NCI-H128 (cell line): ENCODE data around the gene LSM11.
A peak's percentile ranks its signal among the peaks of the same experiment; 100 is the strongest.
"Not testable (repeated sequence)": the region's sequence is repeated elsewhere in the genome, so short reads cannot be mapped to it uniquely, and the experiment has no call there.

Experiments used
- DNase-seq: peaks from one replicate; lab custom pipeline; 2025; ENCODE audit not compliant: unreplicated experiment; lab: John Stamatoyannopoulos, UW

Gene LSM11

GRCh38 chr5:157743163-157744050 lies at the start of gene LSM11:
TSS of gene LSM11 (plus strand) at chr5:157743712. CDS start at chr5:157743751, 39 bp downstream.
- DNase-seq, result peak; percentile 54

- DNase-seq, result not testable (repeated sequence)
Observed at GRCh38 chr5:157693816-157694215, 49.7 kb upstream of the LSM11 start.

- not testable (repeated sequence) for DNase-seq
Observed at GRCh38 chr5:157696154-157696553, 47.4 kb upstream of the LSM11 start.

- not testable (repeated sequence) for DNase-seq
Observed at GRCh38 chr5:157698674-157699073, 44.8 kb upstream of the LSM11 start.

GRCh38 chr5:157703736-157704135 lies 39.8 kb upstream of the LSM11 start:
- no peak for DNase-seq

GRCh38 chr5:157708866-157709265 lies 34.6 kb upstream of the LSM11 start:
- DNase-seq, result no peak

GRCh38 chr5:157709346-157709745 lies 34.2 kb upstream of the LSM11 start:
- no peak for DNase-seq

- no peak for DNase-seq
Observed at GRCh38 chr5:157710431-157710830, 33.1 kb upstream of the LSM11 start.

- DNase-seq, result no peak
Observed at GRCh38 chr5:157710882-157711281, 32.6 kb upstream of the LSM11 start.

GRCh38 chr5:157713830-157714595 lies 29.5 kb upstream of the LSM11 start:
- DNase-seq, result no peak

GRCh38 chr5:157714596-157714864 lies 29.0 kb upstream of the LSM11 start:
- no peak for DNase-seq

GRCh38 chr5:157718519-157718918 lies 25.0 kb upstream of the LSM11 start:
- no peak for DNase-seq

GRCh38 chr5:157719245-157719644 lies 24.3 kb upstream of the LSM11 start:
- DNase-seq, result no peak

GRCh38 chr5:157721159-157721558 lies 22.4 kb upstream of the LSM11 start:
- DNase-seq, result no peak

GRCh38 chr5:157722895-157723294 lies 20.6 kb upstream of the LSM11 start:
- DNase-seq, result not testable (repeated sequence)

- not testable (repeated sequence) for DNase-seq
Observed at GRCh38 chr5:157726607-157727006, 16.9 kb upstream of the LSM11 start.

- DNase-seq, result not testable (repeated sequence)
Observed at GRCh38 chr5:157727858-157728257, 15.7 kb upstream of the LSM11 start.

GRCh38 chr5:157729858-157730257 lies 13.7 kb upstream of the LSM11 start:
- DNase-seq, result no peak

- no peak for DNase-seq
Observed at GRCh38 chr5:157730900-157731271, 12.6 kb upstream of the LSM11 start.

GRCh38 chr5:157731272-157732129 lies 12.0 kb upstream of the LSM11 start, which contains the start of gene THG1L:
TSS of gene THG1L (plus strand) at chr5:157731420. CDS start at chr5:157731441, 21 bp downstream.
- DNase-seq, result peak; percentile 96

- no peak for DNase-seq
Observed at GRCh38 chr5:157732130-157732514, 11.4 kb upstream of the LSM11 start.
